CD14-positive monocyte (primary cell): ENCODE data around the gene LFNG. TPM values are rescaled to one million over a fixed set of nuclear protein-coding genes. Genes with fewer than 3 reads are reported as not detected.

Experiments
- DNase-seq, 3 donors: peaks; one replicate each; pipeline ENCODE4 v3.0.0-alpha.2; 2011 to 2022
- H2AFZ ChIP-seq: 2 replicates; pipeline ENCODE4 v1.6.0; 2012; ENCODE audit warnings: mild to moderate bottlenecking, low read depth, low read length, inconsistent platforms; ENCODE audit not compliant: insufficient read depth, poor library complexity, severe bottlenecking
- H3K27ac ChIP-seq, 2 donors: 1 replicate in 1 of 2; 2 replicates in 1 of 2; pipeline ENCODE4 v1.5.1; 2012 to 2013; ENCODE audit warnings: low read length in 2 of 2, control low read depth in 1 of 2, inconsistent platforms in 1 of 2, low read depth in 1 of 2, mild to moderate bottlenecking in 1 of 2
- H3K27me3 ChIP-seq, 2 donors: one replicate each; pipeline versions ENCODE4 v1.6.0 to v1.6.1; 2011 to 2013; ENCODE audit warnings: low read length in 2 of 2; ENCODE audit not compliant: control insufficient read depth in 2 of 2, insufficient read depth in 2 of 2
- H3K36me3 ChIP-seq, 2 donors: replicated peaks in 1 of 2; 1 replicate in 1 of 2; 2 replicates in 1 of 2; pipeline versions ENCODE4 v1.5.1 to v1.6.1; 2012 to 2013; ENCODE audit warnings: low read length in 2 of 2, control low read depth in 1 of 2, inconsistent platforms in 1 of 2, mild to moderate bottlenecking in 1 of 2; ENCODE audit not compliant: insufficient read depth in 2 of 2, control insufficient read depth in 1 of 2
- H3K4me1 ChIP-seq, 2 donors: 1 replicate in 1 of 2; 2 replicates in 1 of 2; pipeline versions ENCODE4 v1.5.1 to v1.6.1; 2012 to 2013; ENCODE audit warnings: low read length in 2 of 2, control low read depth in 1 of 2, inconsistent platforms in 1 of 2, mild to moderate bottlenecking in 1 of 2, moderate library complexity in 1 of 2; ENCODE audit not compliant: insufficient read depth in 2 of 2, control insufficient read depth in 1 of 2
- H3K4me2 ChIP-seq: replicated peaks from 2 replicates; pipeline ENCODE3; 2012; ENCODE audit warnings: low read length, moderate library complexity, mild to moderate bottlenecking; ENCODE audit not compliant: poor library complexity, severe bottlenecking; ENCODE audit errors: extremely low read depth
- H3K4me3 ChIP-seq, 3 experiments: fragments of 200-600 bp in 1 of 3; sonication (generic) in 1 of 3; replicated peaks in 1 of 3; 1 replicate in 2 of 3; 2 replicates in 1 of 3; pipeline ENCODE4 v1.5.1; 2011 to 2013; ENCODE audit warnings: low read length in 3 of 3, mild to moderate bottlenecking in 3 of 3, control low read depth in 2 of 3, low read depth in 2 of 3, inconsistent platforms in 1 of 3, moderate library complexity in 1 of 3
- H3K79me2 ChIP-seq: 2 replicates; pipeline ENCODE4 v1.6.0; 2012; ENCODE audit warnings: mild to moderate bottlenecking, control low read depth, inconsistent platforms, low read length, moderate library complexity; ENCODE audit not compliant: insufficient read depth
- H3K9ac ChIP-seq: 2 replicates; pipeline ENCODE4 v1.6.0; 2017; ENCODE audit warnings: low read length, mild to moderate bottlenecking; ENCODE audit not compliant: insufficient read depth, poor library complexity, severe bottlenecking
- H3K9me3 ChIP-seq, 2 donors: replicated peaks in 1 of 2; 1 replicate in 1 of 2; 2 replicates in 1 of 2; pipeline versions ENCODE4 v1.5.1 to v1.6.1; 2012 to 2013; ENCODE audit warnings: low read length in 2 of 2, control low read depth in 1 of 2; ENCODE audit not compliant: control insufficient read depth in 1 of 2, insufficient read depth in 1 of 2
- H4K20me1 ChIP-seq: 2 replicates; pipeline ENCODE4 v1.6.0; 2012; ENCODE audit warnings: mild to moderate bottlenecking, low read length, control low read depth, moderate library complexity; ENCODE audit not compliant: insufficient read depth
- H3K27ac Mint-ChIP-seq, 7 donors: one replicate each; pipeline ENCODE4 v1.8.0; 2020; ENCODE audit warnings: mild to moderate bottlenecking in 7 of 7, mixed read lengths in 7 of 7, moderate library complexity in 6 of 7, inconsistent platforms in 2 of 7
- H3K27me3 Mint-ChIP-seq, 3 donors: one replicate each; pipeline ENCODE4 v1.8.0; 2021 to 2022; ENCODE audit warnings: low read depth in 3 of 3, mild to moderate bottlenecking in 3 of 3, mixed read lengths in 3 of 3, moderate library complexity in 3 of 3, inconsistent platforms in 1 of 3
- H3K36me3 Mint-ChIP-seq, 2 donors: one replicate each; pipeline ENCODE4 v1.8.0; 2020; ENCODE audit warnings: mixed read lengths in 2 of 2, inconsistent platforms in 1 of 2, mild to moderate bottlenecking in 1 of 2
- H3K4me1 Mint-ChIP-seq: one replicate; pipeline ENCODE4 v1.8.0; 2020; ENCODE audit warnings: mild to moderate bottlenecking, mixed read lengths
- H3K4me3 Mint-ChIP-seq, 2 donors: one replicate each; pipeline ENCODE4 v1.8.0; 2020; ENCODE audit warnings: mild to moderate bottlenecking in 2 of 2, mixed read lengths in 2 of 2, moderate library complexity in 1 of 2
- H3K9me3 Mint-ChIP-seq, 7 donors: one replicate each; pipeline ENCODE4 v1.8.0; 2020 to 2022; ENCODE audit warnings: mixed read lengths in 7 of 7, mild to moderate bottlenecking in 6 of 7, moderate library complexity in 6 of 7, inconsistent platforms in 2 of 7
- WGBS: methylation state at CpG from one replicate; pipeline ENCODE4 v1.1.5; 2013; ENCODE audit warnings: missing lambda C conversion rate; ENCODE audit not compliant: insufficient coverage; 5-methylcytosine and 5-hydroxymethylcytosine counted together
- intact Hi-C, 2 donors: fragments of 100-400 bp; cut with micrococcal nuclease; formaldehyde crosslinking; loops; one replicate each; pipeline versions ENCODE4 v1.15.0 to v1.15.1; 2023
- polyA plus RNA-seq, 3 donors: library from polyadenylated mRNA; depleted of rRNA in 1 of 3; unstranded in 2 of 3; stranded (reverse) in 1 of 3; fragments of 300-500 nt in 2 of 3; fragments of >200 nt in 1 of 3; fragmentation: Illumina TruSeq in 2 of 3; gene quantifications; 1 replicate in 2 of 3; 2 replicates in 1 of 3; pipeline ENCODE4 v1.2.3, GENCODE V29; 2012 to 2021
- TF ChIP-seq, protein P1 (sequence below): fragments of 200-600 bp; IDR thresholded peaks from one replicate; pipeline ENCODE4 v1.8.0; 2022; ENCODE audit warnings: antibody characterized with exemption, mild to moderate bottlenecking

The LFNG gene
- polyA plus RNA-seq, 3 donors, result 1.9 to 121 (median 2.2) TPM

DNA sequence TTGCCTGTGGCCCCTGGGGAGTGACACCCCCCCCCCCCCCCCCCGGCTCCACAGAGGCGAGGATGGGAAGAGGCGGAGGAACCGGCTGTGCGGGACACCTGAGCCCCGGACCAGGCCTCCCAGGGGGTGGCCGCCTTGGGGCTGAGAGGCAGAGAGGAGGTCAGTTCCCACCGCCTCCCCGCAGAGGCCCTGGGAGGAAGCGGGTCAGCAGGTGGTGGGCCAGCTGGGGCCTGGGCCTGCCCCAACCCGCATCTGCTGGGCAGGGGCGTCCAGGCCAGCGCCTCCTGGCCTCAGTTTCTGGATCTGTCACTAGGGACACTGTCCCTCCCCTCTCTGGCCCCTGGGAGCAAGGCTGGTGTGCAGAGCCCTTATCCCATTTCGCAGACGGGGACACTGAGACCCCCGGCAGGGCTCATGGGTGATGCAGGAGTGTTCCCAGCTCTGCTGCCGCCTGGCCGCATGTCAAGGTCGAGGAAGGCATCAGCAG, 14.6 kb upstream of the LFNG start:
- Mint-ChIP-seq H3K4me1 (peaks cover 26% of the 10 kb centered on the region), H3K27me3 (peaks cover 7 to 10% (median 7%) of the 10 kb centered on the region in 3 donors), H3K4me3 (no peak overlapping the region), H3K36me3 (no peaks in the 10 kb centered on the region), H3K9me3 (peaks cover 0 to 1% (median 0%) of the 10 kb centered on the region in 7 donors), H3K27ac (no peak overlapping the region)
- no peak overlapping the region for H3K27ac ChIP-seq
- no peaks in the 10 kb centered on the region for H4K20me1 ChIP-seq
- H3K9ac ChIP-seq, result no peak overlapping the region
- H3K4me1 ChIP-seq, result peaks cover 25 to 26% of the 10 kb centered on the region in 2 donors
- 93% methylated on average over 13 of the region's 19 CpGs for whole genome bisulfite sequencing
- H2AFZ ChIP-seq, result no peak overlapping the region
- H3K9me3 ChIP-seq, result no peaks in the 10 kb centered on the region
- intact Hi-C loops, result no loop called here
- TF ChIP-seq, protein P1, sequence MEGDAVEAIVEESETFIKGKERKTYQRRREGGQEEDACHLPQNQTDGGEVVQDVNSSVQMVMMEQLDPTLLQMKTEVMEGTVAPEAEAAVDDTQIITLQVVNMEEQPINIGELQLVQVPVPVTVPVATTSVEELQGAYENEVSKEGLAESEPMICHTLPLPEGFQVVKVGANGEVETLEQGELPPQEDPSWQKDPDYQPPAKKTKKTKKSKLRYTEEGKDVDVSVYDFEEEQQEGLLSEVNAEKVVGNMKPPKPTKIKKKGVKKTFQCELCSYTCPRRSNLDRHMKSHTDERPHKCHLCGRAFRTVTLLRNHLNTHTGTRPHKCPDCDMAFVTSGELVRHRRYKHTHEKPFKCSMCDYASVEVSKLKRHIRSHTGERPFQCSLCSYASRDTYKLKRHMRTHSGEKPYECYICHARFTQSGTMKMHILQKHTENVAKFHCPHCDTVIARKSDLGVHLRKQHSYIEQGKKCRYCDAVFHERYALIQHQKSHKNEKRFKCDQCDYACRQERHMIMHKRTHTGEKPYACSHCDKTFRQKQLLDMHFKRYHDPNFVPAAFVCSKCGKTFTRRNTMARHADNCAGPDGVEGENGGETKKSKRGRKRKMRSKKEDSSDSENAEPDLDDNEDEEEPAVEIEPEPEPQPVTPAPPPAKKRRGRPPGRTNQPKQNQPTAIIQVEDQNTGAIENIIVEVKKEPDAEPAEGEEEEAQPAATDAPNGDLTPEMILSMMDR, result no peak
- DNase-seq, result no peak
- H3K4me2 ChIP-seq, result no peak overlapping the region
- no peaks in the 10 kb centered on the region for H3K36me3 ChIP-seq
- H3K4me3 ChIP-seq, result no peak overlapping the region
- no peaks in the 10 kb centered on the region for H3K79me2 ChIP-seq
- no peaks in the 10 kb centered on the region for H3K27me3 ChIP-seq

DNA sequence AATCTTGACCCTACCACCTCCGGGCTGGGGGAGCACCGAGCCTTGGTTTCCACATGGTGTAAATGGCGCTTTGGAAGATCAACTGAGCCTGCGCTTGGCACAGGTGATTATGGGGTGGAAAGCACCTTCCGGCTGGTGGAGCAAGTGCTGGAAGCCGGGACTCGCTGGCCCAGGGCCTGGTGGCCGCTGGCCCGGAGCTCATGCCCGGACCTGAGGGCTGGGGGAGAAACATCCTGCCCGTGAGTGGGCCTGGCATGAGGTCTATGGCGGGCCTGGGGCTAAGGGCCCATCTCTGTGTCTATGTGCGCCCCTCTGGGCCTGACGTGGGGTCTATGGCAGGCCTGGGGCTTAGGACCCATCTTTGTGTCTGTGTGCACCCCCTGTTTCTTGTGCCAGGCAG, 14.2 kb upstream of the LFNG start:
- Mint-ChIP-seq H3K27me3 (peaks cover 7 to 10% (median 7%) of the 10 kb centered on the region in 3 donors), H3K4me3 (no peak overlapping the region), H3K27ac (no peak overlapping the region), H3K4me1 (peaks cover 30% of the 10 kb centered on the region), H3K36me3 (no peaks in the 10 kb centered on the region), H3K9me3 (peaks cover 0 to 1% (median 0%) of the 10 kb centered on the region in 7 donors)
- Histone ChIP-seq H3K4me2 (no peak overlapping the region), H3K4me3 (no peak overlapping the region), H3K9me3 (no peaks in the 10 kb centered on the region), H4K20me1 (no peaks in the 10 kb centered on the region), H3K79me2 (no peaks in the 10 kb centered on the region), H2AFZ (no peak overlapping the region), H3K27ac (no peak overlapping the region), H3K9ac (no peak overlapping the region), H3K4me1 (peaks cover 30% of the 10 kb centered on the region in 2 donors), H3K27me3 (no peaks in the 10 kb centered on the region), H3K36me3 (no peaks in the 10 kb centered on the region)
- over 99% methylated on average over 14 of the region's 14 CpGs for WGBS
- TF ChIP-seq, protein P1, result no peak
- intact Hi-C loops, result no loop called here
- DNase-seq, result no peak
